Measurements from ENCODE around the gene OR7G3.

Gene OR7G3

DNA sequence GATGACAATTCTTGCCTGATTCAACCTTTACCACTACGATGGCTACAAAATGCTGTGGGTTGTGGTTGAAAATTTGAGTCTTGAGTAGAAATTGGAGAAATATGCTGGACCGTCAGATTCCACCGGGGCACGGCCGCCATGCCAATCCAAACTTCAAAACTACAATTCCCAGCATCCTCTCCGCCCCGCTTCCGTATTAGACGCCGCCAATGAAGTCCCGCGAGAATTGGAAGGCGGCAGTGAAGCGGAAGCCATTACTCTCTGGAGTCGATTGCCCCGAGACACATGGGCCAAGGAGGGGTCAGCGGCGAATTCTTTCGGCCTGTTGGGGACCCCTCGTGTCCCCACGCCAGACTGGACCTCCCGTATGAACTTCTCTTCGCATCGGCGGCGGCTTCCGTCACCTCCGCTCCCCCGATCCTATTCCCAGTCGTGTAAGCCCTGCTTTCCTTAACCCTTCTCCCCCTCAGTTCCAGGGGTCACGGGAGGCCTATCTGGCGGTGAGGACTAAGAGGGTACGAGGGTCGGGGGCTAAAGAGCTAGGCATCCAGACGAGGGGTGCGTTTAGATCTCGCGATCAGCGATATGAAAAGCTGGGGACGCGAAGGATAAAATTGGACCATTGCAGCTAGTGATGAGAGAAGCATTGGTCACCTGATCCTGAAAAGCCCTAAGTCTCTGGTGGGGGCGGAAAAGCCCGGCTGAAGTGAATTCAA lies 13.6 kb upstream of the OR7G3 start, which contains the start of gene ZNF317:
TSS of gene ZNF317 (plus strand) at position 239 of the 716 bp plus-strand sequence. CDS start 15,620 bp downstream, outside the sequence.
- 0 out of 2 replicates have a peak, but pooled peaks cover 9% of the 10 kb centered on the region for H3K4me1 ChIP-seq (ENCODE audit: low read length)
- no peaks in the 10 kb centered on the region for H4K20me1 ChIP-seq (ENCODE audit: insufficient read depth, low read length)
- H3K27ac ChIP-seq (ENCODE audit: low read length), result peak within 1 kb of the TSS; percentile 33; the same call in 1 of the 2 replicates
- H3K9ac ChIP-seq (ENCODE audit: low read length), result peak within 1 kb of the TSS; percentile 94
- H3K36me3 ChIP-seq (replicated peaks; ENCODE audit: insufficient read depth, low read length), result peaks cover 12% of the 10 kb centered on the region
- H3K4me2 ChIP-seq (ENCODE audit: low read depth, low read length), result peak within 1 kb of the TSS; percentile 78
- H3K9me2 ChIP-seq (replicated peaks; ENCODE audit: insufficient read depth, low read length), result no peaks in the 10 kb centered on the region
- no peaks in the 10 kb centered on the region for H3K27me3 ChIP-seq (replicated peaks; ENCODE audit: insufficient read depth, low read length)
- peak within 1 kb of the TSS; percentile 96 for H3K4me3 ChIP-seq (ENCODE audit: low read length)
- 0 out of 2 replicates have a peak, but pooled peaks cover 4% of the 10 kb centered on the region for H3K9me3 ChIP-seq (replicated peaks; ENCODE audit: insufficient read depth, low read length)
- H3K79me2 ChIP-seq (ENCODE audit: low read length), result peaks cover 51% of the 10 kb centered on the region
- peak; percentile 95 for DNase-seq
- H2AFZ ChIP-seq (ENCODE audit: low read length), result peak within 1 kb of the TSS; percentile 98
- TF ChIP-seq EZH2 (optimal IDR thresholded peaks at IDR 0.05; ENCODE audit: low read depth, low read length) (no peak), CTCF (IDR thresholded peaks at IDR 0.05; ENCODE audit: low read length) (no peak), EZH2phosphoT487 (IDR thresholded peaks at IDR 0.05; ENCODE audit: low read length) (no peak)
- H3F3A ChIP-seq (ENCODE audit: insufficient read depth, low read length), result no peaks in the 10 kb centered on the region

GRCh38 chr19:9139609-9140158 lies 12.9 kb upstream of the OR7G3 start:
- Histone ChIP-seq H3K4me1 (ENCODE audit: low read length) (0 out of 2 replicates have a peak, but pooled peaks cover 9% of the 10 kb centered on the region), H3K4me3 (ENCODE audit: low read length) (peak overlapping the region; percentile 96), H3K27me3 (replicated peaks; ENCODE audit: insufficient read depth, low read length) (no peaks in the 10 kb centered on the region), H4K20me1 (ENCODE audit: insufficient read depth, low read length) (no peaks in the 10 kb centered on the region), H2AFZ (ENCODE audit: low read length) (peak overlapping the region; percentile 98), H3K4me2 (ENCODE audit: low read depth, low read length) (peak overlapping the region; percentile 78), H3K79me2 (ENCODE audit: low read length) (peaks cover 45% of the 10 kb centered on the region), H3K27ac (ENCODE audit: low read length) (no peak overlapping the region), H3K9me3 (replicated peaks; ENCODE audit: insufficient read depth, low read length) (no peaks in the 10 kb centered on the region), H3F3A (ENCODE audit: insufficient read depth, low read length) (no peaks in the 10 kb centered on the region), H3K9me2 (replicated peaks; ENCODE audit: insufficient read depth, low read length) (no peaks in the 10 kb centered on the region), H3K9ac (ENCODE audit: low read length) (peak overlapping the region; percentile 94; the same call in 1 of the 2 replicates), H3K36me3 (replicated peaks; ENCODE audit: insufficient read depth, low read length) (peaks cover 6% of the 10 kb centered on the region; the same call in 1 of the 2 replicates)
- DNase-seq, result no peak
- no peak for TF ChIP-seq EZH2phosphoT487 (IDR thresholded peaks at IDR 0.05; ENCODE audit: low read length)
- no peak for TF ChIP-seq EZH2 (optimal IDR thresholded peaks at IDR 0.05; ENCODE audit: low read depth, low read length)
- no peak for TF ChIP-seq CTCF (IDR thresholded peaks at IDR 0.05; ENCODE audit: low read length)

- DNase-seq, result no peak
- no peaks in the 10 kb centered on the region for H3K36me3 ChIP-seq (replicated peaks; ENCODE audit: insufficient read depth, low read length)
- H2AFZ ChIP-seq (ENCODE audit: low read length), result no peak overlapping the region
- TF ChIP-seq CTCF (IDR thresholded peaks at IDR 0.05; ENCODE audit: low read length), result no peak
- no peak for TF ChIP-seq EZH2 (optimal IDR thresholded peaks at IDR 0.05; ENCODE audit: low read depth, low read length)
- TF ChIP-seq EZH2phosphoT487 (IDR thresholded peaks at IDR 0.05; ENCODE audit: low read length), result no peak
- no peak overlapping the region for H3K9ac ChIP-seq (ENCODE audit: low read length)
- no peaks in the 10 kb centered on the region for H4K20me1 ChIP-seq (ENCODE audit: insufficient read depth, low read length)
- H3K4me2 ChIP-seq (ENCODE audit: low read depth, low read length), result no peak overlapping the region
- no peaks in the 10 kb centered on the region for H3K79me2 ChIP-seq (ENCODE audit: low read length)
- no peaks in the 10 kb centered on the region for H3F3A ChIP-seq (ENCODE audit: insufficient read depth, low read length)
- no peak overlapping the region for H3K27ac ChIP-seq (ENCODE audit: low read length)
- no peaks in the 10 kb centered on the region for H3K9me2 ChIP-seq (replicated peaks; ENCODE audit: insufficient read depth, low read length)
- H3K4me1 ChIP-seq (ENCODE audit: low read length), result no peaks in the 10 kb centered on the region
- no peak overlapping the region for H3K4me3 ChIP-seq (ENCODE audit: low read length)
- peaks cover 14% of the 10 kb centered on the region for H3K27me3 ChIP-seq (replicated peaks; ENCODE audit: insufficient read depth, low read length)
- H3K9me3 ChIP-seq (replicated peaks; ENCODE audit: insufficient read depth, low read length), result no peaks in the 10 kb centered on the region
Observed at GRCh38 chr19:9132422-9132821, 5.7 kb upstream of the OR7G3 start.

All from MM.1S (cell line).